GM19452 (cell line): ENCODE results near the gene MAP3K19.
"Not testable (repeated sequence)": the region's sequence is repeated elsewhere in the genome, so short reads cannot be mapped to it uniquely, and the experiment has no call there.

Source experiments
- ATAC-seq: cut with Tn5 transposase; IDR thresholded peaks from one replicate; pipeline ENCODE4 v1.9.1; 2021; ENCODE audit not compliant: unreplicated experiment

Gene MAP3K19

GRCh38 chr2:134988994-134989605 is 58.1 kb downstream of the MAP3K19 start:
- ATAC-seq: no peak

- ATAC-seq: no peak
Measured at GRCh38 chr2:134985061-134985460, 62.2 kb downstream of the MAP3K19 start.

GRCh38 chr2:134982603-134983002 is 64.6 kb downstream of the MAP3K19 start:
- no peak for ATAC-seq

GRCh38 chr2:134980639-134981038 is 66.6 kb downstream of the MAP3K19 start:
- no peak for ATAC-seq

GRCh38 chr2:134979221-134979620 is 68.0 kb downstream of the MAP3K19 start:
- no peak for ATAC-seq

- ATAC-seq: not testable (repeated sequence)
Measured at GRCh38 chr2:134977104-134977503, 70.1 kb downstream of the MAP3K19 start.

- no peak for ATAC-seq
Measured at GRCh38 chr2:134976074-134976702, 71.1 kb downstream of the MAP3K19 start.

- no peak for ATAC-seq
Measured at GRCh38 chr2:134975281-134976009, 71.8 kb downstream of the MAP3K19 start.

GRCh38 chr2:134973241-134974138 is 73.8 kb downstream of the MAP3K19 start:
- ATAC-seq: peak; percentile 69

GRCh38 chr2:134967166-134967565 is 80.1 kb downstream of the MAP3K19 start:
- ATAC-seq: not testable (repeated sequence)

GRCh38 chr2:134957477-134957876 is 89.8 kb downstream of the MAP3K19 start:
- no peak for ATAC-seq

GRCh38 chr2:134955744-134956143 is 91.5 kb downstream of the MAP3K19 start:
- ATAC-seq: no peak

- no peak for ATAC-seq
Measured at GRCh38 chr2:134954065-134954464, 93.2 kb downstream of the MAP3K19 start.

GRCh38 chr2:134952608-134953007 is 94.6 kb downstream of the MAP3K19 start:
- no peak for ATAC-seq

GRCh38 chr2:134950886-134951285 is 96.4 kb downstream of the MAP3K19 start:
- no peak for ATAC-seq

- no peak for ATAC-seq
Measured at GRCh38 chr2:134949981-134950708, 97.1 kb downstream of the MAP3K19 start.

- no peak for ATAC-seq
Measured at GRCh38 chr2:134946073-134946472, 101.2 kb downstream of the MAP3K19 start.

- ATAC-seq: no peak
Measured at GRCh38 chr2:134944975-134945374, 102.3 kb downstream of the MAP3K19 start.

- ATAC-seq: peak; percentile 73
Measured at GRCh38 chr2:134943540-134943939, 103.7 kb downstream of the MAP3K19 start.

- no peak for ATAC-seq
Measured at GRCh38 chr2:134936691-134937090, 110.6 kb downstream of the MAP3K19 start.
